A673 (cell line): ENCODE results near the gene NRL. TPM values are rescaled to one million over a fixed set of nuclear protein-coding genes. Genes with fewer than 3 reads are reported as not detected.

Source experiments
- BruUV-seq: library from RNA; stranded (reverse); fragments of 400-500 nt; replicated peaks from 2 replicates; lab custom pipeline; 2021; lab: Mats Ljungman, UMichigan
- CTCF ChIA-PET: fragments of 300-600 bp; sonication (Branson Sonifier 250); formaldehyde crosslinking; loops from one replicate; lab custom pipeline; 2022; ENCODE audit warnings: antibody characterized with exemption; lab: Charles Lee
- POLR2A ChIA-PET: fragments of 300-600 bp; sonication (Branson Sonifier 250); formaldehyde crosslinking; loops from one replicate; lab custom pipeline; 2022; ENCODE audit warnings: antibody characterized with exemption; ENCODE audit not compliant: low non-redundant PET; lab: Charles Lee
- DNase-seq: peaks from one replicate; pipeline ENCODE4 v3.0.0-alpha.2; 2015; ENCODE audit warnings: low spot score
- H3K27ac ChIP-seq: fragments of 200-600 bp; sonication (generic); 2 replicates; pipeline ENCODE4 v1.5.1; 2016; ENCODE audit warnings: mixed run types, low read depth, mild to moderate bottlenecking, mixed read lengths, antibody characterized with exemption, low read length; ENCODE audit not compliant: poor library complexity, severe bottlenecking
- H3K27me3 ChIP-seq: fragments of 200-600 bp; sonication (generic); replicated peaks from 2 replicates; pipeline ENCODE4 v1.6.1; 2017; ENCODE audit warnings: mixed run types, low read depth, mild to moderate bottlenecking, mixed read lengths, antibody characterized with exemption, low read length; ENCODE audit not compliant: insufficient read depth, poor library complexity
- H3K36me3 ChIP-seq: fragments of 200-600 bp; sonication (generic); 2 replicates; pipeline ENCODE4 v1.6.1; 2016; ENCODE audit warnings: mixed run types, mild to moderate bottlenecking, mixed read lengths, antibody characterized with exemption, low read length; ENCODE audit not compliant: insufficient read depth, poor library complexity, severe bottlenecking
- H3K4me1 ChIP-seq: fragments of 200-600 bp; sonication (generic); 2 replicates; pipeline ENCODE4 v1.6.1; 2017; ENCODE audit warnings: mixed run types, mild to moderate bottlenecking, mixed read lengths, antibody characterized with exemption, low read length; ENCODE audit not compliant: insufficient read depth, poor library complexity, severe bottlenecking
- H3K4me3 ChIP-seq: fragments of 200-600 bp; sonication (generic); 2 replicates; pipeline ENCODE4 v1.5.1; 2016; ENCODE audit warnings: low read depth, mixed run types, mild to moderate bottlenecking, mixed read lengths, low read length; ENCODE audit not compliant: poor library complexity, severe bottlenecking
- H3K9me3 ChIP-seq: fragments of 200-600 bp; sonication (generic); 2 replicates; pipeline ENCODE4 v1.6.1; 2016; ENCODE audit warnings: mixed run types, low read depth, mild to moderate bottlenecking, mixed read lengths, antibody characterized with exemption, low read length; ENCODE audit not compliant: poor library complexity, severe bottlenecking
- EZH2 ChIP-seq: fragments of 200-600 bp; sonication (generic); IDR thresholded peaks from 2 replicates; pipeline ENCODE4 v1.6.1; 2017; ENCODE audit warnings: borderline replicate concordance, low read depth, mild to moderate bottlenecking, mixed read lengths, antibody characterized with exemption, low read length; ENCODE audit not compliant: poor library complexity, severe bottlenecking
- intact Hi-C: fragments of 100-400 bp; cut with micrococcal nuclease; formaldehyde crosslinking; loops from one replicate; pipeline ENCODE4 v1.10.0; 2022; ENCODE audit not compliant: unreplicated experiment
- total RNA-seq: library from RNA; stranded (reverse); gene quantifications from 2 replicates; pipeline ENCODE4 v1.2.3, GENCODE V29; 2021
- TF ChIP-seq, protein P1 (sequence below): fragments of 300-800, 200-600 bp; sonication (generic); conservative IDR thresholded peaks from 2 replicates; pipeline ENCODE4 v1.5.1; 2017; ENCODE audit warnings: low read depth, mild to moderate bottlenecking, antibody characterized with exemption, low read length, moderate library complexity, mixed read lengths

Gene NRL
- total RNA-seq, 1 experiment from 2014 or later: 1.9 TPM

- H3K4me1 ChIP-seq: peaks cover 18% of the 10 kb centered on the region
- ChIA-PET CTCF (no interaction called here), POLR2A (no interaction called here)
- DNase-seq: no peak
- TF ChIP-seq, protein P1, sequence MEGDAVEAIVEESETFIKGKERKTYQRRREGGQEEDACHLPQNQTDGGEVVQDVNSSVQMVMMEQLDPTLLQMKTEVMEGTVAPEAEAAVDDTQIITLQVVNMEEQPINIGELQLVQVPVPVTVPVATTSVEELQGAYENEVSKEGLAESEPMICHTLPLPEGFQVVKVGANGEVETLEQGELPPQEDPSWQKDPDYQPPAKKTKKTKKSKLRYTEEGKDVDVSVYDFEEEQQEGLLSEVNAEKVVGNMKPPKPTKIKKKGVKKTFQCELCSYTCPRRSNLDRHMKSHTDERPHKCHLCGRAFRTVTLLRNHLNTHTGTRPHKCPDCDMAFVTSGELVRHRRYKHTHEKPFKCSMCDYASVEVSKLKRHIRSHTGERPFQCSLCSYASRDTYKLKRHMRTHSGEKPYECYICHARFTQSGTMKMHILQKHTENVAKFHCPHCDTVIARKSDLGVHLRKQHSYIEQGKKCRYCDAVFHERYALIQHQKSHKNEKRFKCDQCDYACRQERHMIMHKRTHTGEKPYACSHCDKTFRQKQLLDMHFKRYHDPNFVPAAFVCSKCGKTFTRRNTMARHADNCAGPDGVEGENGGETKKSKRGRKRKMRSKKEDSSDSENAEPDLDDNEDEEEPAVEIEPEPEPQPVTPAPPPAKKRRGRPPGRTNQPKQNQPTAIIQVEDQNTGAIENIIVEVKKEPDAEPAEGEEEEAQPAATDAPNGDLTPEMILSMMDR: no peak
- TF ChIP-seq EZH2: no peak
- H3K9me3 ChIP-seq: no peaks in the 10 kb centered on the region
- no peak overlapping the region for H3K4me3 ChIP-seq
- no peak overlapping the region for H3K27ac ChIP-seq
- intact Hi-C loops: no loop called here
- BruUV-seq: no TSS peak
- no peaks in the 10 kb centered on the region for H3K27me3 ChIP-seq
- peaks cover 27% of the 10 kb centered on the region for H3K36me3 ChIP-seq
Measured at GRCh38 chr14:24143511-24143910, 28.8 kb upstream of the NRL start.

- H3K4me1 ChIP-seq: peaks cover 20% of the 10 kb centered on the region
- TSS peak; percentile 32 for BruUV-seq
- H3K27ac ChIP-seq: peak within 1 kb of the TSS; percentile 80
- TF ChIP-seq, protein P1: peak; percentile 42; the same call in 1 of the 2 replicates
- TF ChIP-seq EZH2: no peak
- no peaks in the 10 kb centered on the region for H3K27me3 ChIP-seq
- CTCF ChIA-PET: no interaction called here
- peaks cover 41% of the 10 kb centered on the region for H3K36me3 ChIP-seq
- POLR2A ChIA-PET: interaction anchor here (0.6 to 1.1 kb wide), 4 partner anchors 26 to 54 kb away, joined by 3 to 8 read pairs (median 4); partner anchors contain the start of gene TM9SF1
- H3K9me3 ChIP-seq: no peaks in the 10 kb centered on the region
- intact Hi-C loops: loop anchor here (2.0 kb wide), 1 partner anchor 26 kb away; the partner anchor contains the start of genes DCAF11 and NRL
- peak; percentile 100 for DNase-seq
- H3K4me3 ChIP-seq: peak within 1 kb of the TSS; percentile 74
Measured at GRCh38 chr14:24141097-24141880, 26.5 kb upstream of the NRL start, which contains the start of gene EMC9. TSS of gene EMC9 (minus strand) at chr14:24141591. CDS start at chr14:24141304, 287 bp downstream.

DNA sequence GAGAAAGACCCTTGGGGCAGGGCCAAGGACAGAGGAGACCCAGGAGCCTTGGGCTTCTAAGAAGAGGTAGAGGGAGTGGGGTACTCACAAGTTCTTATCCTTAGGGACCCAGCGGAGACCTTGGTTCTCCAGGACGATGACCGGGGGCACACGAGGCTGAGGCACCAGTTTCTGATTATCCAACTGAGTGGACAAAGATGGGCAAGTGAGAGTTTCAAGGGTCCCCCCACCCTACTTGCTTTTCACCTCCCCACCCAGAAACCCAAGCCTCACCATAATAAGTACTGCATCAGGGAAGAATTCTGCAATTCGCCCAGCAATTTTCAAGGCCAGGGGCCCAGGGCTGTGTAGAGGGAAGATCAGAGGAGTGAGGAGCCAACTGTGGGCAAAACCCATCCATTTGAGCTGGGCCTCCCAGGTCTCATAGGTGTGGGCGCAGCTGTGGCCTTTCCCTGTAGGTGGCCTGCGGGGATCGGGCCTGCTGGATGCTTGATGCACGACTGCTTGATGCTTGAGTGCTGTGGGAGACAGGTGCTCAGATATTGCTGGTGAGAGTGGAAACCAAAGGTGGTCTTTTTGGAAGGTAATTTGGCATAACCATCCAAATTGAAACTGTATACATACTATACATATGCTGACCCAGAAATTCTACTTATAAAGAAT lies 24.7 kb upstream of the NRL start:
- Histone ChIP-seq H3K4me3 (peak overlapping the region; percentile 74), H3K9me3 (no peaks in the 10 kb centered on the region), H3K27me3 (no peaks in the 10 kb centered on the region), H3K27ac (no peak overlapping the region), H3K4me1 (peaks cover 13% of the 10 kb centered on the region), H3K36me3 (peaks cover 35% of the 10 kb centered on the region)
- DNase-seq: no peak
- no TSS peak for BruUV-seq
- intact Hi-C loops: no loop called here
- ChIA-PET POLR2A (no interaction called here), CTCF (no interaction called here)
- TF ChIP-seq, protein P1: no peak
- no peak for TF ChIP-seq EZH2
